Endothelial cell of umbilical vein (primary cell): ENCODE data around the gene CNNM3. TPM values are rescaled to one million over a fixed set of nuclear protein-coding genes. Genes with fewer than 3 reads are reported as not detected.

Source experiments
- BruUV-seq: library from RNA; stranded (reverse); fragments of 400-500 nt; replicated peaks from 2 replicates; lab custom pipeline; 2021; lab: Mats Ljungman, UMichigan
- CTCF ChIA-PET: fragments of 300-600, 350-600 bp; sonication (Branson Sonifier 250); formaldehyde crosslinking; loops from one replicate; lab custom pipeline; 2021; ENCODE audit warnings: antibody characterized with exemption, inconsistent platforms; lab: Charles Lee
- POLR2A ChIA-PET: fragments of 300-600, 350-600 bp; sonication (Branson Sonifier 250); formaldehyde crosslinking; loops from one replicate; lab custom pipeline; 2021; ENCODE audit warnings: antibody characterized with exemption, inconsistent platforms; lab: Charles Lee
- DNase-seq: peaks from one replicate; pipeline ENCODE4 v3.0.0-alpha.2; 2011; ENCODE audit warnings: low read depth, low spot score
- FAIRE-seq: peaks from 2 replicates; lab custom pipeline; 2011; peaks lifted over from hg19 to GRCh38; lab: Jason Lieb, UNC
- H2AFZ ChIP-seq: 2 replicates; pipeline ENCODE4 v1.6.0; 2012; ENCODE audit warnings: low read depth, low read length, control low read depth, inconsistent platforms
- H3K27ac ChIP-seq: 2 replicates; pipeline ENCODE4 v1.5.1; 2011; ENCODE audit warnings: low read depth, mild to moderate bottlenecking, control low read depth, low read length, moderate library complexity; ENCODE audit not compliant: insufficient read depth
- H3K27me3 ChIP-seq, 2 experiments: 2 replicates each; pipeline versions ENCODE4 v1.6.0 to v1.6.1; 2011; ENCODE audit warnings: low read length in 2 of 2, mixed read lengths in 1 of 2; ENCODE audit not compliant: control insufficient read depth in 2 of 2, insufficient read depth in 2 of 2
- H3K36me3 ChIP-seq, 2 experiments: 2 replicates in 1 of 2; 3 replicates in 1 of 2; pipeline ENCODE4 v1.5.1; 2011; ENCODE audit warnings: low read length in 2 of 2, mild to moderate bottlenecking in 1 of 2, moderate library complexity in 1 of 2; ENCODE audit not compliant: control insufficient read depth in 2 of 2, insufficient read depth in 2 of 2; ENCODE audit errors: extremely low read depth in 1 of 2
- H3K4me1 ChIP-seq: 3 replicates; pipeline ENCODE4 v1.5.1; 2011; ENCODE audit warnings: mild to moderate bottlenecking, low read length; ENCODE audit not compliant: control insufficient read depth, insufficient read depth; ENCODE audit errors: extremely low read depth
- H3K4me2 ChIP-seq: 2 replicates; pipeline ENCODE4 v1.6.1; 2011; ENCODE audit warnings: low read length, control low read depth, mixed read lengths; ENCODE audit not compliant: insufficient read depth
- H3K4me3 ChIP-seq, 3 experiments: fragments of 200-600 bp in 1 of 3; sonication (generic), shearing (Covaris generic) in 1 of 3; replicated peaks in 1 of 3; 2 replicates each; pipeline ENCODE4 v1.5.1; 2011 to 2016; ENCODE audit warnings: control low read depth in 3 of 3, low read length in 3 of 3, mild to moderate bottlenecking in 2 of 3, inconsistent platforms in 1 of 3, low read depth in 1 of 3, moderate library complexity in 1 of 3; ENCODE audit not compliant: insufficient read depth in 1 of 3
- H3K79me2 ChIP-seq: 2 replicates; pipeline ENCODE4 v1.6.0; 2012; ENCODE audit warnings: low read length, inconsistent platforms; ENCODE audit not compliant: control insufficient read depth, insufficient read depth
- H3K9ac ChIP-seq: replicated peaks from 2 replicates; pipeline ENCODE3; 2011; ENCODE audit warnings: low read length, control low read depth; ENCODE audit not compliant: insufficient read depth; ENCODE audit errors: extremely low read depth
- H3K9me1 ChIP-seq: replicated peaks from 3 replicates; pipeline ENCODE4 v1.6.0; 2011; ENCODE audit warnings: mild to moderate bottlenecking, low read length; ENCODE audit not compliant: control insufficient read depth, insufficient read depth; ENCODE audit errors: extremely low read depth
- H3K9me3 ChIP-seq: replicated peaks from 2 replicates; pipeline ENCODE4 v1.5.1; 2012; ENCODE audit warnings: low read length, inconsistent platforms; ENCODE audit not compliant: control insufficient read depth, insufficient read depth
- H4K20me1 ChIP-seq: replicated peaks from 2 replicates; pipeline ENCODE3; 2011; ENCODE audit warnings: mild to moderate bottlenecking, low read length; ENCODE audit not compliant: control insufficient read depth, insufficient read depth; ENCODE audit errors: extremely low read depth
- EZH2 ChIP-seq: IDR thresholded peaks from 2 replicates; pipeline ENCODE4 v1.6.1; 2012; ENCODE audit warnings: borderline replicate concordance, low read depth, mild to moderate bottlenecking, moderate library complexity, low read length, inconsistent platforms; ENCODE audit not compliant: severe bottlenecking
- FOS ChIP-seq: IDR thresholded peaks from 2 replicates; pipeline ENCODE4 v1.6.1; 2011; ENCODE audit warnings: mild to moderate bottlenecking, low read length, moderate library complexity, borderline replicate concordance; ENCODE audit not compliant: insufficient read depth
- GATA2 ChIP-seq: IDR thresholded peaks from 2 replicates; pipeline ENCODE4 v1.7.0; 2011; ENCODE audit warnings: low read depth, mild to moderate bottlenecking, moderate library complexity, mixed read lengths, low read length; ENCODE audit not compliant: insufficient read length, insufficient read depth
- JUN ChIP-seq: IDR thresholded peaks from 2 replicates; pipeline ENCODE4 v1.6.1; 2011; ENCODE audit warnings: borderline replicate concordance, low read depth; ENCODE audit not compliant: insufficient read length, insufficient read depth
- MYC ChIP-seq: IDR thresholded peaks from one replicate; pipeline ENCODE4 v1.6.1; 2011; ENCODE audit warnings: mild to moderate bottlenecking, low read depth, low read length
- POLR2A ChIP-seq: IDR thresholded peaks from 2 replicates; pipeline ENCODE4 v1.6.1; 2012; ENCODE audit warnings: low read depth, mild to moderate bottlenecking, control low read depth, low read length
- POLR2AphosphoS5 ChIP-seq: IDR thresholded peaks from 2 replicates; pipeline ENCODE4 v1.6.1; 2012; ENCODE audit warnings: low read depth, mild to moderate bottlenecking, control low read depth, low read length, moderate library complexity; ENCODE audit not compliant: insufficient read depth
- dilution Hi-C: fragments of 300-500 bp; cut with MboI; formaldehyde crosslinking; loops from one replicate; pipeline ENCODE4 v1.15.0; 2019; ENCODE audit warnings: low sequenced_read_pairs; ENCODE audit not compliant: extremely low pct_ligation_motif_present
- intact Hi-C: fragments of 100-400 bp; cut with micrococcal nuclease; formaldehyde crosslinking; loops from one replicate; pipeline ENCODE4 v1.10.0; 2022
- polyA plus RNA-seq, 4 experiments: library from polyadenylated mRNA; depleted of rRNA in 3 of 4; stranded (reverse) in 3 of 4; unstranded in 1 of 4; fragments of >200 nt; gene quantifications; 2 replicates each; pipeline versions ENCODE4 v1.2.1 to v1.2.3, GENCODE V29; 2011 to 2012; ENCODE audit warnings: missing spikeins in 1 of 4
- total RNA-seq: library from RNA; stranded (reverse); gene quantifications from 2 replicates; pipeline ENCODE4 v1.2.3, GENCODE V29; 2021
- TF ChIP-seq, protein P1 (sequence below): IDR thresholded peaks from 2 replicates; pipeline ENCODE4 v1.6.1; 2011; ENCODE audit not compliant: insufficient read depth, insufficient read length
- TF ChIP-seq, protein P2 (sequence below), 2 donors: IDR thresholded peaks; 1 replicate in 1 of 2; 2 replicates in 1 of 2; pipeline ENCODE4 v1.5.1; 2011; ENCODE audit warnings: low read length in 2 of 2, mild to moderate bottlenecking in 2 of 2, moderate library complexity in 2 of 2, control low read depth in 1 of 2, inconsistent platforms in 1 of 2, low read depth in 1 of 2; ENCODE audit not compliant: insufficient read depth in 1 of 2; ENCODE audit errors: extremely low read depth in 1 of 2

The CNNM3 gene
- total and polyA plus RNA-seq, 2 donors (not counting 3 experiments of a cell fraction or from before 2014, with no cell fraction given), result 13.0 to 14.9 TPM

DNA sequence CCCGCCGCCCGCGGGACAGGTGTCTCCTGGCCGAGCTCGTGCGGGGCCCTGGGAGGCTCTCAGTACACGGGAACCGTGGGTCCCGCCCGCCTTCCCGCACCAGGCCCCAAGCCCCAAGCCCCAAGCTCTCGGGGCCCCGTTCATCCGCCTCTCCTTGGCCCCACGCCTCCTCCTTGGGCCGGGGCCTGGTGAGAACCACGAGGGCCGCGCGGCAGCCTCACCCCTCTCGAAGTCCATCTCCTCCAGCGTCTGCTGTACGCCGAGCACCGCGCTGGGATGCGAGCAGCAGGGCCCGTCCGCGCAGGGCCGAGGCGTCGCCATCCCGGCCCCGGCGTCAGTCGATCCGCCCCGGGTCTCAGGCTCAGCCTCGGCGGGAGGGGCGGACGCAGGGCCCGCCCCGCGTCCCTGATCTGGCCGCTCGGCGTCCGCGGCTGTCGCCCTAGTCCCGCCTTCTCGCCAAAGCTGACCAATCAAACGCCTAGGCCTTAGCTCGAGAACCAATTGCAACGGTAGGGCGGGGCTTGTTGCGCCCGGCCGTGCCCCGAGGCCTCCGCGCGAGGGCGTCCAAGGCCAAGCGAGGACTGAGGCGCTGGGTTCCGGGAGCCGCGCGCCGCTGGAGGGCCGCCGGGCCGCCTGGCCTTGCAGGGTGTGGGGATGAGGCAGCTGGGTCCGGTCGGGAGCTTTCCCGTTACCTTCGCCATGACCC is 41.8 kb downstream of the CNNM3 start, which contains the start of gene ANKRD39:
Gene ANKRD39 (minus strand): TSS at position 350 of the 706 bp plus-strand sequence. CDS start 29 bp downstream, at position 321.
- Histone ChIP-seq H3K9me1 (no peaks in the 10 kb centered on the region), H3K79me2 (peaks cover 3% of the 10 kb centered on the region), H3K27me3 (no peaks in the 10 kb centered on the region), H3K4me3 (peak within 1 kb of the TSS; percentile 29 to 53 (median 51)), H3K4me1 (peaks cover 9% of the 10 kb centered on the region), H3K4me2 (peak within 1 kb of the TSS; percentile 65), H3K9me3 (no peaks in the 10 kb centered on the region), H3K9ac (peak within 1 kb of the TSS; percentile 42), H2AFZ (peak within 1 kb of the TSS; percentile 84), H3K36me3 (peaks cover 0 to 20% of the 10 kb centered on the region in 2 experiments), H4K20me1 (no peaks in the 10 kb centered on the region), H3K27ac (peak within 1 kb of the TSS; percentile 10)
- dilution Hi-C loops (no loop called here), intact Hi-C loops (loop anchor here (1.0 to 2.0 kb wide), 6 partner anchors 9 to 255 kb away; partner anchors contain the start of genes ANKRD36, CNNM3 and CNNM4)
- ChIA-PET CTCF (interaction anchor here (0.6 to 4.3 kb wide), 24 partner anchors 10 to 254 kb away, joined by 3 to 81 read pairs (median 6); partner anchors contain the start of genes ANKRD36, CNNM3 and SEMA4C), POLR2A (interaction anchor here (0.7 to 1.9 kb wide), 6 partner anchors 11 to 254 kb away, joined by 3 to 14 read pairs (median 5); partner anchors contain the start of gene CNNM3)
- DNase-seq (peak; percentile 99), FAIRE-seq (peak; percentile 97)
- no TSS peak for BruUV-seq
- TF ChIP-seq GATA2 (no peak), POLR2AphosphoS5 (peak; percentile 80), POLR2A (peak; percentile 86), EZH2 (no peak), FOS (no peak), JUN (no peak), MYC (no peak)
- TF ChIP-seq, protein P1, sequence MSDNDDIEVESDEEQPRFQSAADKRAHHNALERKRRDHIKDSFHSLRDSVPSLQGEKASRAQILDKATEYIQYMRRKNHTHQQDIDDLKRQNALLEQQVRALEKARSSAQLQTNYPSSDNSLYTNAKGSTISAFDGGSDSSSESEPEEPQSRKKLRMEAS, result peak; percentile 21
- TF ChIP-seq, protein P2, sequence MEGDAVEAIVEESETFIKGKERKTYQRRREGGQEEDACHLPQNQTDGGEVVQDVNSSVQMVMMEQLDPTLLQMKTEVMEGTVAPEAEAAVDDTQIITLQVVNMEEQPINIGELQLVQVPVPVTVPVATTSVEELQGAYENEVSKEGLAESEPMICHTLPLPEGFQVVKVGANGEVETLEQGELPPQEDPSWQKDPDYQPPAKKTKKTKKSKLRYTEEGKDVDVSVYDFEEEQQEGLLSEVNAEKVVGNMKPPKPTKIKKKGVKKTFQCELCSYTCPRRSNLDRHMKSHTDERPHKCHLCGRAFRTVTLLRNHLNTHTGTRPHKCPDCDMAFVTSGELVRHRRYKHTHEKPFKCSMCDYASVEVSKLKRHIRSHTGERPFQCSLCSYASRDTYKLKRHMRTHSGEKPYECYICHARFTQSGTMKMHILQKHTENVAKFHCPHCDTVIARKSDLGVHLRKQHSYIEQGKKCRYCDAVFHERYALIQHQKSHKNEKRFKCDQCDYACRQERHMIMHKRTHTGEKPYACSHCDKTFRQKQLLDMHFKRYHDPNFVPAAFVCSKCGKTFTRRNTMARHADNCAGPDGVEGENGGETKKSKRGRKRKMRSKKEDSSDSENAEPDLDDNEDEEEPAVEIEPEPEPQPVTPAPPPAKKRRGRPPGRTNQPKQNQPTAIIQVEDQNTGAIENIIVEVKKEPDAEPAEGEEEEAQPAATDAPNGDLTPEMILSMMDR (IDR thresholded peaks at IDR 0.05; ENCODE audit: extremely low read depth in 1 of 2, insufficient read depth in 1 of 2, low read depth in 1 of 2, low read length in 2 of 2), result peak; percentile 82 to 83
